Measurements from ENCODE around the gene COLEC12.
A peak's percentile ranks its signal among the peaks of the same experiment; 100 is the strongest.

The COLEC12 gene

DNA sequence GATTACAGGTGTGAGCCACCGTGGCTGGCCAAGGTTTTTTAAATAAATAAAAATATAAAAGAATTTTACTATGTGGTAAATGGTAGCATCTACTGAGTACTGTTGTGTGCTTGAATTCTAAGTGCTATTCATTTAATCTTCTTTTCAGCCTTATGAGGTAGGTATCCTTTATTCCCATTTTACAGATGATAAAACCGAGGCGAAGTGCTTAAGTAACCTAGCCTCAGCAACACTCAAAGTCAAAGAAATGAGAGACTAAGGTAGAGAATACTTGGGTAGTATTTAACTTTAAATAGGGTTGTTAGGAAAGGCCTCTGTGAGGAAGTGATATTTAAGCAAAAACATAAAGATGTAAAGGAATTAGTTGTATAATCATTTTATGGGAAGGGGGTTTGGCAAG, 227.0 kb downstream of the COLEC12 start:
- ATAC-seq, result no peak
- no peak for TF ChIP-seq ZNF70 (CRISPR knock-in tag; IDR thresholded peaks at IDR 0.05)
- no peak for TF ChIP-seq RARB (CRISPR knock-in tag; IDR thresholded peaks at IDR 0.05)
- TF ChIP-seq CREB5 (CRISPR knock-in tag; IDR thresholded peaks at IDR 0.05; ENCODE audit: low read depth), result no peak
- no peak for TF ChIP-seq TCF4 (CRISPR knock-in tag; IDR thresholded peaks at IDR 0.05; ENCODE audit: borderline replicate concordance)
- no peak for TF ChIP-seq ZNF565 (CRISPR knock-in tag; conservative IDR thresholded peaks at IDR 0.05; ENCODE audit: low read depth)
- TF ChIP-seq TOX (CRISPR knock-in tag; IDR thresholded peaks at IDR 0.05; ENCODE audit: borderline replicate concordance), result no peak
- no peak for TF ChIP-seq PPARA (CRISPR knock-in tag; IDR thresholded peaks at IDR 0.05; ENCODE audit: borderline replicate concordance)

- TF ChIP-seq BACH2 (CRISPR knock-in tag; IDR thresholded peaks at IDR 0.05; ENCODE audit: borderline replicate concordance) (no peak), CSRNP3 (CRISPR knock-in tag; IDR thresholded peaks at IDR 0.05) (no peak), ZC3H10 (CRISPR knock-in tag; IDR thresholded peaks at IDR 0.05) (no peak), ZNF70 (CRISPR knock-in tag; IDR thresholded peaks at IDR 0.05) (no peak), TOX (CRISPR knock-in tag; IDR thresholded peaks at IDR 0.05; ENCODE audit: borderline replicate concordance) (no peak), ZFP30 (CRISPR knock-in tag; IDR thresholded peaks at IDR 0.05) (no peak)
- TF ChIP-seq, protein P1, sequence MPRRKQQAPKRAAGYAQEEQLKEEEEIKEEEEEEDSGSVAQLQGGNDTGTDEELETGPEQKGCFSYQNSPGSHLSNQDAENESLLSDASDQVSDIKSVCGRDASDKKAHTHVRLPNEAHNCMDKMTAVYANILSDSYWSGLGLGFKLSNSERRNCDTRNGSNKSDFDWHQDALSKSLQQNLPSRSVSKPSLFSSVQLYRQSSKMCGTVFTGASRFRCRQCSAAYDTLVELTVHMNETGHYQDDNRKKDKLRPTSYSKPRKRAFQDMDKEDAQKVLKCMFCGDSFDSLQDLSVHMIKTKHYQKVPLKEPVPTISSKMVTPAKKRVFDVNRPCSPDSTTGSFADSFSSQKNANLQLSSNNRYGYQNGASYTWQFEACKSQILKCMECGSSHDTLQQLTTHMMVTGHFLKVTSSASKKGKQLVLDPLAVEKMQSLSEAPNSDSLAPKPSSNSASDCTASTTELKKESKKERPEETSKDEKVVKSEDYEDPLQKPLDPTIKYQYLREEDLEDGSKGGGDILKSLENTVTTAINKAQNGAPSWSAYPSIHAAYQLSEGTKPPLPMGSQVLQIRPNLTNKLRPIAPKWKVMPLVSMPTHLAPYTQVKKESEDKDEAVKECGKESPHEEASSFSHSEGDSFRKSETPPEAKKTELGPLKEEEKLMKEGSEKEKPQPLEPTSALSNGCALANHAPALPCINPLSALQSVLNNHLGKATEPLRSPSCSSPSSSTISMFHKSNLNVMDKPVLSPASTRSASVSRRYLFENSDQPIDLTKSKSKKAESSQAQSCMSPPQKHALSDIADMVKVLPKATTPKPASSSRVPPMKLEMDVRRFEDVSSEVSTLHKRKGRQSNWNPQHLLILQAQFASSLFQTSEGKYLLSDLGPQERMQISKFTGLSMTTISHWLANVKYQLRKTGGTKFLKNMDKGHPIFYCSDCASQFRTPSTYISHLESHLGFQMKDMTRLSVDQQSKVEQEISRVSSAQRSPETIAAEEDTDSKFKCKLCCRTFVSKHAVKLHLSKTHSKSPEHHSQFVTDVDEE (CRISPR knock-in tag; IDR thresholded peaks at IDR 0.05), result no peak
- ATAC-seq, result no peak
These were observed 227.9 kb downstream of the COLEC12 start for GRCh38 chr18:272650-273049.

DNA sequence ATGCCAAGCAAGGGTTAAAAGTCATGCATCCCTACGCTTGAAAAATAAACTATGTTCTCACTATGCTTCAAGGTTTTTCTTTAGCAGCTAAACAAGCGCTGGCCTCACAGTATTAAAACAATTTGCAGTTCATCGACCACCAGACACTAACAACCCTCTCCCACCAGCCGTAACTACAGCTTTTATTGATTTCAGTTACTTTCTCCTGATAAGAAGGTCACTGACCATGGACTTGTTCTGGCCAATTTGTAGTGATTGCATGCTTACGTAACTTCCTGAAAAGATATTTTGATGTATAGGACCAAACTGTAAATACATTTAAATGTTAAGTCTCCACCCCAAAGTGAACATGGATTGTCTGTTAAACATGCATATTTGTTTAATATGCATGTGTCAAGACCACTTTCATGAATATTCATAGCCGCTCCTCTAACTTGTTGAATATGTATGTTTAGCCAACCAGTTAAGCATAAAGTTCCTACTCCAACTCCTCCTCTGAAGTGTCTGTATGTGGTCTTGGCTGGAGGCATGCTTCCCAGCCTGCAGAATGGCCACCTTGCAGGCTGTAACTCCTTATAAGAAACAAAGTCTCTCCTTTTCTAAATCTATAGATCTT, 230.9 kb downstream of the COLEC12 start:
- TF ChIP-seq CSRNP3 (CRISPR knock-in tag; IDR thresholded peaks at IDR 0.05) (no peak), SNAI2 (CRISPR knock-in tag; IDR thresholded peaks at IDR 0.05) (no peak), ARNTL (CRISPR knock-in tag; IDR thresholded peaks at IDR 0.05; ENCODE audit: borderline replicate concordance, low read depth) (no peak), ZNF8 (CRISPR knock-in tag; IDR thresholded peaks at IDR 0.05) (no peak)
- no peak for ATAC-seq

- TF ChIP-seq TOX (CRISPR knock-in tag; IDR thresholded peaks at IDR 0.05; ENCODE audit: borderline replicate concordance) (no peak), ZC3H10 (CRISPR knock-in tag; IDR thresholded peaks at IDR 0.05) (no peak)
- TF ChIP-seq, protein P1 (CRISPR knock-in tag; IDR thresholded peaks at IDR 0.05), result peak; percentile 14; the same call in 1 of the 2 replicates
- peak; percentile 94 for ATAC-seq
These were observed 232.6 kb downstream of the COLEC12 start, which contains the start of gene THOC1 for GRCh38 chr18:267688-268552. Gene THOC1 (minus strand): TSS chr18:268047. CDS start chr18:268019, 28 bp downstream.

Data from SK-N-SH treated with all-trans-retinoic acid at 6 μM for 48 hours (cell line).